SK-N-SH (cell line): ENCODE data around the gene GUF1. TPM values are rescaled to one million over a fixed set of nuclear protein-coding genes. Genes with fewer than 3 reads are reported as not detected.

ENCODE experiments used
- CTCF ChIA-PET: fragments of 300-600, 350-600 bp; formaldehyde crosslinking; extraction: SDS; loops from one replicate; lab custom pipeline; 2021; lab: Yijun Ruan, JAX
- POLR2A ChIA-PET: fragments of 350-600 bp; sonication (Branson Sonifier 250); formaldehyde crosslinking; extraction: SDS; loops from one replicate; lab custom pipeline; 2020; ENCODE audit warnings: antibody characterized with exemption, inconsistent platforms; lab: Yijun Ruan, JAX
- DNase-seq: peaks from one replicate; pipeline ENCODE4 v3.0.0; 2012
- H2AFZ ChIP-seq: fragments of 200-600 bp; sonication (generic); 2 replicates; pipeline ENCODE4 v1.8.1; 2016; ENCODE audit warnings: antibody characterized with exemption, mild to moderate bottlenecking, low read depth
- H3F3A ChIP-seq: fragments of 200-600 bp; sonication (generic); replicated peaks from 2 replicates; pipeline ENCODE3; 2016; ENCODE audit warnings: antibody characterized with exemption, mild to moderate bottlenecking; ENCODE audit not compliant: insufficient read depth
- H3K27ac ChIP-seq, 2 experiments: fragments of 200-500 bp in 1 of 2; fragments of 200-600 bp in 1 of 2; sonication (Bioruptor generic) in 1 of 2; sonication (generic), shearing (Covaris generic) in 1 of 2; 2 replicates each; pipeline versions ENCODE4 v1.5.1 to v1.6.1; 2014 to 2016; ENCODE audit warnings: low read depth in 2 of 2, inconsistent platforms in 1 of 2, low read length in 1 of 2, mild to moderate bottlenecking in 1 of 2, mixed read lengths in 1 of 2
- H3K27me3 ChIP-seq: fragments of 200-600 bp; sonication (generic), shearing (Covaris generic); 2 replicates; pipeline ENCODE4 v1.6.1; 2016; ENCODE audit warnings: mixed run types; ENCODE audit not compliant: insufficient read depth
- H3K36me3 ChIP-seq, 2 experiments: fragments of 200-500 bp in 1 of 2; fragments of 200-600 bp in 1 of 2; sonication (Bioruptor generic) in 1 of 2; sonication (generic) in 1 of 2; replicated peaks in 1 of 2; 2 replicates each; pipeline versions ENCODE3 to v1.5.1; 2014 to 2016; ENCODE audit warnings: low read length in 1 of 2, mild to moderate bottlenecking in 1 of 2; ENCODE audit not compliant: insufficient read depth in 2 of 2, control insufficient read depth in 1 of 2
- H3K4me1 ChIP-seq, 2 experiments: fragments of 200-500 bp in 1 of 2; fragments of 200-600 bp in 1 of 2; sonication (Bioruptor generic) in 1 of 2; sonication (generic), shearing (Covaris generic) in 1 of 2; 2 replicates each; pipeline versions ENCODE4 v1.5.1 to v1.6.1; 2014 to 2016; ENCODE audit warnings: low read depth in 1 of 2, low read length in 1 of 2, mixed run types in 1 of 2; ENCODE audit not compliant: insufficient read depth in 2 of 2, control insufficient read depth in 1 of 2
- H3K4me2 ChIP-seq: fragments of 200-600 bp; sonication (generic), shearing (Covaris generic); 2 replicates; pipeline ENCODE4 v1.6.1; 2017; ENCODE audit warnings: mixed run types
- H3K4me3 ChIP-seq, 2 experiments: fragments of 200-500 bp in 1 of 2; fragments of 200-600 bp in 1 of 2; sonication (Bioruptor generic) in 1 of 2; sonication (generic), shearing (Covaris generic) in 1 of 2; 2 replicates each; pipeline versions ENCODE4 v1.5.1 to v1.8.1; 2014 to 2016; ENCODE audit warnings: low read depth in 2 of 2, inconsistent platforms in 1 of 2, low read length in 1 of 2, mild to moderate bottlenecking in 1 of 2, mixed read lengths in 1 of 2, moderate library complexity in 1 of 2
- H3K79me2 ChIP-seq: fragments of 200-600 bp; sonication (generic); 2 replicates; pipeline ENCODE4 v1.8.1; 2017; ENCODE audit warnings: mild to moderate bottlenecking; ENCODE audit not compliant: insufficient read depth
- H3K9ac ChIP-seq: fragments of 200-600 bp; sonication (generic); 2 replicates; pipeline ENCODE4 v1.6.1; 2017; ENCODE audit warnings: mixed run types
- H3K9me2 ChIP-seq: fragments of 200-600 bp; sonication (generic); 2 replicates; pipeline ENCODE4 v1.6.1; 2017; ENCODE audit warnings: mixed run types
- H3K9me3 ChIP-seq: fragments of 200-600 bp; sonication (generic); 2 replicates; pipeline ENCODE4 v1.6.1; 2017; ENCODE audit warnings: mixed run types, mild to moderate bottlenecking, moderate library complexity
- H4K20me1 ChIP-seq: fragments of 200-600 bp; sonication (generic); 2 replicates; pipeline ENCODE4 v1.6.1; 2017; ENCODE audit warnings: mild to moderate bottlenecking, mixed run types; ENCODE audit not compliant: insufficient read depth
- CHD2 ChIP-seq: fragments of 150-350 bp; IDR thresholded peaks from 2 replicates; pipeline ENCODE4 v1.6.1; 2018; ENCODE audit warnings: low read length; ENCODE audit not compliant: partially characterized antibody
- CTCF ChIP-seq: fragments of 200-600 bp; sonication (generic); IDR thresholded peaks from 2 replicates; pipeline ENCODE4 v1.6.1; 2017; ENCODE audit warnings: antibody characterized with exemption, mild to moderate bottlenecking, moderate library complexity
- ELF1 ChIP-seq: IDR thresholded peaks from 2 replicates; pipeline ENCODE4 v1.4.0; 2012
- EP300 ChIP-seq, 2 experiments: IDR thresholded peaks; 2 replicates each; pipeline versions ENCODE4 v1.4.0 to v1.6.1; 2012; ENCODE audit warnings: borderline replicate concordance in 1 of 2, low read depth in 1 of 2, low read length in 1 of 2
- EZH2phosphoT487 ChIP-seq: fragments of 200-600 bp; sonication (generic); IDR thresholded peaks from 2 replicates; pipeline ENCODE4 v1.6.1; 2017; ENCODE audit warnings: low read depth, mixed run types, mild to moderate bottlenecking, antibody characterized with exemption, moderate library complexity, borderline replicate concordance
- FOXM1 ChIP-seq: IDR thresholded peaks from 2 replicates; pipeline ENCODE4 v1.4.0; 2012; ENCODE audit warnings: low read depth, mild to moderate bottlenecking
- MEF2A ChIP-seq: IDR thresholded peaks from 2 replicates; pipeline ENCODE4 v1.4.0; 2012; ENCODE audit warnings: low read depth, borderline replicate concordance
- MXI1 ChIP-seq: IDR thresholded peaks from 2 replicates; pipeline ENCODE4 v1.6.1; 2012; ENCODE audit warnings: mild to moderate bottlenecking, low read depth, low read length, improper control_type of control experiment
- NFIC ChIP-seq: IDR thresholded peaks from 2 replicates; pipeline ENCODE4 v1.4.0; 2012; ENCODE audit warnings: borderline replicate concordance
- NRF1 ChIP-seq: IDR thresholded peaks from 2 replicates; pipeline ENCODE4 v1.6.1; 2012; ENCODE audit warnings: low read depth, mild to moderate bottlenecking, low read length
- POLR2AphosphoS5 ChIP-seq: IDR thresholded peaks from 2 replicates; pipeline ENCODE4 v1.6.1; 2012; ENCODE audit warnings: low read depth, low read length
- RAD21 ChIP-seq: IDR thresholded peaks from 2 replicates; pipeline ENCODE4 v1.6.1; 2012; ENCODE audit warnings: mild to moderate bottlenecking, low read length
- RCOR1 ChIP-seq: fragments of 150-350 bp; IDR thresholded peaks from 2 replicates; pipeline ENCODE4 v1.6.1; 2017; ENCODE audit warnings: antibody characterized with exemption, low read length
- RFX5 ChIP-seq: IDR thresholded peaks from 2 replicates; pipeline ENCODE4 v1.6.1; 2012; ENCODE audit warnings: mild to moderate bottlenecking, improper control_type of control experiment, low read length
- SMC3 ChIP-seq: IDR thresholded peaks from 2 replicates; pipeline ENCODE4 v1.6.1; 2012; ENCODE audit warnings: low read depth, low read length, improper control_type of control experiment
- TAF1 ChIP-seq: IDR thresholded peaks from 2 replicates; pipeline ENCODE4 v1.6.1; 2012; ENCODE audit warnings: low read depth, mild to moderate bottlenecking, low read length, moderate library complexity, borderline replicate concordance
- TEAD4 ChIP-seq: IDR thresholded peaks from 2 replicates; pipeline ENCODE4 v1.4.0; 2012; ENCODE audit warnings: mild to moderate bottlenecking, borderline replicate concordance; ENCODE audit not compliant: insufficient read depth
- ZBTB33 ChIP-seq: IDR thresholded peaks from 2 replicates; pipeline ENCODE4 v1.4.0; 2012; ENCODE audit warnings: low read depth, borderline replicate concordance
- WGBS: methylation state at CpG from one replicate; pipeline ENCODE4 v1.1.6; 2017; ENCODE audit warnings: low lambda C conversion rate; 5-methylcytosine and 5-hydroxymethylcytosine counted together
- polyA plus RNA-seq, 3 experiments: library from polyadenylated mRNA; depleted of rRNA; stranded (reverse); fragments of >200 nt; gene quantifications; 2 replicates each; pipeline ENCODE4 v1.2.3, GENCODE V29; 2012
- TF ChIP-seq, protein P1 (sequence below): IDR thresholded peaks from 2 replicates; pipeline ENCODE4 v1.4.0; 2012; ENCODE audit warnings: low read depth
- TF ChIP-seq, protein P2 (sequence below): IDR thresholded peaks from 2 replicates; pipeline ENCODE4; 2012

Gene GUF1, protein sequence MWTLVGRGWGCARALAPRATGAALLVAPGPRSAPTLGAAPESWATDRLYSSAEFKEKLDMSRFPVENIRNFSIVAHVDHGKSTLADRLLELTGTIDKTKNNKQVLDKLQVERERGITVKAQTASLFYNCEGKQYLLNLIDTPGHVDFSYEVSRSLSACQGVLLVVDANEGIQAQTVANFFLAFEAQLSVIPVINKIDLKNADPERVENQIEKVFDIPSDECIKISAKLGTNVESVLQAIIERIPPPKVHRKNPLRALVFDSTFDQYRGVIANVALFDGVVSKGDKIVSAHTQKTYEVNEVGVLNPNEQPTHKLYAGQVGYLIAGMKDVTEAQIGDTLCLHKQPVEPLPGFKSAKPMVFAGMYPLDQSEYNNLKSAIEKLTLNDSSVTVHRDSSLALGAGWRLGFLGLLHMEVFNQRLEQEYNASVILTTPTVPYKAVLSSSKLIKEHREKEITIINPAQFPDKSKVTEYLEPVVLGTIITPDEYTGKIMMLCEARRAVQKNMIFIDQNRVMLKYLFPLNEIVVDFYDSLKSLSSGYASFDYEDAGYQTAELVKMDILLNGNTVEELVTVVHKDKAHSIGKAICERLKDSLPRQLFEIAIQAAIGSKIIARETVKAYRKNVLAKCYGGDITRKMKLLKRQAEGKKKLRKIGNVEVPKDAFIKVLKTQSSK
- 6.3 and 8.4 TPM in 2 replicates for polyA plus RNA-seq (2012; rRNA removed)
- polyA plus RNA-seq (2012; cell fraction: cytosol; rRNA removed) = 7.6 and 9.1 TPM in 2 replicates
- 5.8 and 14.6 TPM in 2 replicates for polyA plus RNA-seq (2012; cell fraction: nucleus; rRNA removed)

DNA sequence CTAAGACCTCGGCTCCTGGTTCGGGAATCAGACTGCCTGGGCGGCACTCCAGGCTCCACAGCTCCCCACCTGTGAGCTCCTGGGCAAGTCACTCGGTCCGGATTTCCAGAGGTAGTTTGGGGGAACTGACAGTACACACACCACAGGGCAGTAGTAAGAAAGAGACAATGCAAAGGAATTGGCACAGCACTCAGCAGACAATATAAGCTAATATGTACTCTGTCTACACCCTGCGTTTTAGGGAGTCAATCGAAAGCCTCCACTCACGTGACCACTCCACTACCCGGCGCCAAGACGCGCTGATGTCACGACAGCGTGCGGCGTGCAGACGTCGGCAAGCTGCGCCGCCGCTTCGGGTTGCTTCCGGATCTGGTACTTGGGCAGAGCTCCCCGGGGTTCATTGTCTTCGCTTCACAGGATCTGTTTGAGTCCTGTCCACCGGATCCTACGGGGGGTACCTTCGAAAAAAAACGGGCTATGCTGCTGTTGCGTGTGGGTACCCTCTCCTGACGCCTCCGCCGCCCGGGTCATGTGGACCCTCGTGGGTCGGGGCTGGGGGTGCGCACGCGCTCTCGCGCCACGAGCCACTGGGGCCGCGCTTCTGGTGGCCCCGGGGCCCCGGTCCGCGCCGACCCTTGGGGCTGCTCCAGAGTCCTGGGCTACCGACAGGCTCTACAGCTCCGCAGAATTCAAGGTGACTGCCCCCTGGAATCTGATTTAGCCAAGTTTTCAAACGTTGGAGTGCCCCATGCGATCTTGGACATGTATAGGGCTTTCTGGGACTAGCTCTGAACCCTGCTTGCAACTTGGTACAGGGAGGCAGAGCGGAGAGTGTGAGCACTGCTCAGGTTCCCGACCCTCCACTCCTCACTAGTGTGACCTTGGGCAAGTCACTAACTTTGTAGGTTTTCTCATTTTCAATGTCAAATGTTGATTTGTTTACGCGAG lies at the start of gene GUF1:
GUF1 (plus strand) TSS at position 327 of the 948 bp plus-strand sequence; CDS start at position 530, 203 bp downstream.
- 1% methylated on average over 18 of the region's 57 CpGs for WGBS
- Histone ChIP-seq H3K27me3 (no peaks in the 10 kb centered on the region), H3F3A (peaks cover 3% of the 10 kb centered on the region), H3K4me2 (peak within 1 kb of the TSS; percentile 86), H4K20me1 (no peaks in the 10 kb centered on the region), H3K36me3 (peaks cover 15 to 26% of the 10 kb centered on the region in 2 experiments), H2AFZ (peak within 1 kb of the TSS; percentile 99), H3K27ac (peak within 1 kb of the TSS; percentile 86 to 93), H3K79me2 (peaks cover 35% of the 10 kb centered on the region), H3K9me3 (no peaks in the 10 kb centered on the region), H3K4me1 (peaks cover 0 to 18% of the 10 kb centered on the region in 2 experiments; a peak in 2 of 4 replicates), H3K9ac (peak within 1 kb of the TSS; percentile 91), H3K4me3 (peak within 1 kb of the TSS; percentile 88 to 93), H3K9me2 (no peaks in the 10 kb centered on the region)
- ChIA-PET CTCF (interaction anchor here (0.8 to 1.7 kb wide), 8 partner anchors 10 to 49 kb away, joined by 3 to 7 read pairs (median 4); no protein-coding TSS in a partner anchor), POLR2A (interaction anchor here (1.0 to 2.0 kb wide), 3 partner anchors 13 to 782 kb away, joined by 3 to 7 read pairs (median 3); partner anchors contain the start of gene GNPDA2)
- peak; percentile 85 for DNase-seq
- TF ChIP-seq TAF1 (peak; percentile 73), EZH2phosphoT487 (no peak), NFIC (no peak), MEF2A (no peak), RFX5 (no peak), CHD2 (no peak), POLR2AphosphoS5 (peak; percentile 97), RAD21 (no peak), ELF1 (peak; percentile 98), SMC3 (no peak), RCOR1 (no peak), EP300 (IDR thresholded peaks at IDR 0.05; ENCODE audit: borderline replicate concordance in 1 of 2, low read depth in 1 of 2, low read length in 1 of 2) (no peak), NRF1 (peak; percentile 64), CTCF (0 out of 2 replicates have a peak, but pooled peaks have one; percentile 8), MXI1 (peak; percentile 83; the same call in 1 of the 2 replicates), ZBTB33 (no peak), FOXM1 (no peak), TEAD4 (no peak)
- TF ChIP-seq, protein P1, sequence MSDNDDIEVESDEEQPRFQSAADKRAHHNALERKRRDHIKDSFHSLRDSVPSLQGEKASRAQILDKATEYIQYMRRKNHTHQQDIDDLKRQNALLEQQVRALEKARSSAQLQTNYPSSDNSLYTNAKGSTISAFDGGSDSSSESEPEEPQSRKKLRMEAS = peak; percentile 79
- TF ChIP-seq, protein P2, sequence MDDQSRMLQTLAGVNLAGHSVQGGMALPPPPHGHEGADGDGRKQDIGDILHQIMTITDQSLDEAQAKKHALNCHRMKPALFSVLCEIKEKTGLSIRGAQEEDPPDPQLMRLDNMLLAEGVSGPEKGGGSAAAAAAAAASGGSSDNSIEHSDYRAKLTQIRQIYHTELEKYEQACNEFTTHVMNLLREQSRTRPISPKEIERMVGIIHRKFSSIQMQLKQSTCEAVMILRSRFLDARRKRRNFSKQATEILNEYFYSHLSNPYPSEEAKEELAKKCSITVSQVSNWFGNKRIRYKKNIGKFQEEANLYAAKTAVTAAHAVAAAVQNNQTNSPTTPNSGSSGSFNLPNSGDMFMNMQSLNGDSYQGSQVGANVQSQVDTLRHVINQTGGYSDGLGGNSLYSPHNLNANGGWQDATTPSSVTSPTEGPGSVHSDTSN = no peak
